Cardiac septum (tissue), 1 donor: ENCODE data around the gene SMPDL3B. TPM values are rescaled to one million over a fixed set of nuclear protein-coding genes. Genes with fewer than 3 reads are reported as not detected.
"Not testable (repeated sequence)": the region's sequence is repeated elsewhere in the genome, so short reads cannot be mapped to it uniquely, and the experiment has no call there.

Source experiments
- DNase-seq: peaks from one replicate; pipeline ENCODE4 v3.0.0-alpha.2; 2020; ENCODE audit warnings: low spot score
- intact Hi-C: fragments of 100-400 bp; cut with DNase I; formaldehyde crosslinking; loops from one replicate; pipeline ENCODE4 v1.14.0; 2022
- total RNA-seq: library from RNA; stranded (reverse); fragmentation: NEBNext Ultra II Directional; extraction: Animal tissue kit (Norgen Biotek cat#: 25700); gene quantifications from one replicate; pipeline ENCODE4 v1.2.1, GENCODE V29; 2021
- donor health status: DM: no; HTN: no; CAD: no.

SMPDL3B gene
- total RNA-seq, 1 donor from 2014 or later, result not detected

DNA sequence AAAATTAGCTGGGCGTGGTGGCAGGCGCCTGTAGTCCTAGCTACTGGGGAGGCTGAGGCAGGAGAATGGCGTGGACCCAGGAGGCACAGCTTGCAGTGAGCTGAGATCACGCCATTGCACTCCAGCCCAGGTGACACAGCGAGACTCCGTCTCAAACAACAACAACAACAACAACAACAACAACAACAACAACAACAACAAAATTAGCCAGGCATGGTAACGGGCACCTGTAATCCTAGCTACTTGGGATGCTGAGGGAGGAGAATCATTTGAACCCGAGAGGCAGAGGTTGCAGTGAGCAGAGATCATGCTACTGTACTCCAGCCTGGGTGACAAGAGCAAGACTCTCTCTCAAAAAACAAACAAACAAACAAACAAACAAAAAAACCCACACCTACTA is 68.3 kb downstream of the SMPDL3B start:
- intact Hi-C loops, result loop anchor here (5.0 kb wide), 1 partner anchor 49 kb away; no protein-coding TSS in a partner anchor
- DNase-seq, result not testable (repeated sequence)

Other genes starting within 250 kb of the SMPDL3B start
- 11.5 TPM for gene FAM76A, start 209.0 kb upstream of the SMPDL3B start, total RNA-seq
- gene STX12, start 161.8 kb upstream of the SMPDL3B start, total RNA-seq, result 27.4 TPM
- gene PPP1R8, start 104.2 kb upstream of the SMPDL3B start, total RNA-seq, result 23.8 TPM
- gene THEMIS2, start 62.5 kb upstream of the SMPDL3B start, total RNA-seq, result 3.6 TPM
- 13.2 TPM for gene RPA2, start 20.4 kb upstream of the SMPDL3B start, total RNA-seq
- gene XKR8, start 25.0 kb downstream of the SMPDL3B start, total RNA-seq, result 3.0 TPM
- gene EYA3, start 153.6 kb downstream of the SMPDL3B start, total RNA-seq, result 15.9 TPM
- gene PTAFR, start 241.7 kb downstream of the SMPDL3B start, total RNA-seq, result 2.2 TPM